ENCODE results near the gene LNX1. TPM values are rescaled to one million over a fixed set of nuclear protein-coding genes. Genes with fewer than 3 reads are reported as not detected.

The LNX1 gene
- total RNA-seq, 1 experiment from 2014 or later = 4.2 TPM

GRCh38 chr4:53545273-53545672 is 46.0 kb downstream of the LNX1 start:
- no peak for TF ChIP-seq CTCF (IDR thresholded peaks at IDR 0.05; ENCODE audit: unreplicated experiment)
- no peak overlapping the region for H3K4me3 Mint-ChIP-seq (ENCODE audit: low read depth, unreplicated experiment)
- no peaks in the 10 kb centered on the region for H3K27me3 Mint-ChIP-seq (ENCODE audit: unreplicated experiment)
- intact Hi-C loops (cut with micrococcal nuclease; ENCODE audit: unreplicated experiment) = no loop called here
- no peak overlapping the region for H3K27ac Mint-ChIP-seq (ENCODE audit: unreplicated experiment)
- BruUV-seq (replicated peaks) = no TSS peak
- CTCF ChIA-PET = no interaction called here
- H3K4me1 Mint-ChIP-seq (ENCODE audit: low read depth, unreplicated experiment) = peaks cover 7% of the 10 kb centered on the region
- H3K9me3 Mint-ChIP-seq (ENCODE audit: low read depth, unreplicated experiment) = no peaks in the 10 kb centered on the region
- H3K36me3 Mint-ChIP-seq (ENCODE audit: insufficient read depth, unreplicated experiment) = no peaks in the 10 kb centered on the region
- DNase-seq = no peak

GRCh38 chr4:53543561-53543960 is 47.7 kb downstream of the LNX1 start:
- CTCF ChIA-PET = no interaction called here
- no peaks in the 10 kb centered on the region for H3K27me3 Mint-ChIP-seq (ENCODE audit: unreplicated experiment)
- TF ChIP-seq CTCF (IDR thresholded peaks at IDR 0.05; ENCODE audit: unreplicated experiment) = no peak

GRCh38 chr4:53541577-53542206 is 49.6 kb downstream of the LNX1 start:
- H3K36me3 Mint-ChIP-seq (ENCODE audit: insufficient read depth, unreplicated experiment) = no peaks in the 10 kb centered on the region
- CTCF ChIA-PET = no interaction called here
- H3K27ac Mint-ChIP-seq (ENCODE audit: unreplicated experiment) = no peak overlapping the region
- no peaks in the 10 kb centered on the region for H3K27me3 Mint-ChIP-seq (ENCODE audit: unreplicated experiment)
- H3K9me3 Mint-ChIP-seq (ENCODE audit: low read depth, unreplicated experiment) = no peaks in the 10 kb centered on the region
- intact Hi-C loops (cut with micrococcal nuclease; ENCODE audit: unreplicated experiment) = no loop called here
- H3K4me1 Mint-ChIP-seq (ENCODE audit: low read depth, unreplicated experiment) = peaks cover 17% of the 10 kb centered on the region
- BruUV-seq (replicated peaks) = no TSS peak
- H3K4me3 Mint-ChIP-seq (ENCODE audit: low read depth, unreplicated experiment) = no peak overlapping the region
- DNase-seq = no peak
- TF ChIP-seq CTCF (IDR thresholded peaks at IDR 0.05; ENCODE audit: unreplicated experiment) = no peak

More at GRCh38 chr4:53543561-53543960, 47.7 kb downstream of the LNX1 start:
- Mint-ChIP-seq H3K9me3 (ENCODE audit: low read depth, unreplicated experiment) (no peaks in the 10 kb centered on the region), H3K4me3 (ENCODE audit: low read depth, unreplicated experiment) (no peak overlapping the region), H3K27ac (ENCODE audit: unreplicated experiment) (no peak overlapping the region), H3K4me1 (ENCODE audit: low read depth, unreplicated experiment) (peaks cover 7% of the 10 kb centered on the region), H3K36me3 (ENCODE audit: insufficient read depth, unreplicated experiment) (no peaks in the 10 kb centered on the region)
- intact Hi-C loops (cut with micrococcal nuclease; ENCODE audit: unreplicated experiment) = no loop called here
- BruUV-seq (replicated peaks) = no TSS peak
- DNase-seq = no peak

GRCh38 chr4:53538756-53539155 is 52.5 kb downstream of the LNX1 start:
- no peak overlapping the region for H3K27ac Mint-ChIP-seq (ENCODE audit: unreplicated experiment)
- H3K4me3 Mint-ChIP-seq (ENCODE audit: low read depth, unreplicated experiment) = no peak overlapping the region
- intact Hi-C loops (cut with micrococcal nuclease; ENCODE audit: unreplicated experiment) = no loop called here
- no TSS peak for BruUV-seq (replicated peaks)
- no peaks in the 10 kb centered on the region for H3K9me3 Mint-ChIP-seq (ENCODE audit: low read depth, unreplicated experiment)
- no peak for DNase-seq
- H3K4me1 Mint-ChIP-seq (ENCODE audit: low read depth, unreplicated experiment) = peaks cover 17% of the 10 kb centered on the region
- TF ChIP-seq CTCF (IDR thresholded peaks at IDR 0.05; ENCODE audit: unreplicated experiment) = no peak
- CTCF ChIA-PET = no interaction called here
- H3K36me3 Mint-ChIP-seq (ENCODE audit: insufficient read depth, unreplicated experiment) = no peaks in the 10 kb centered on the region
- no peaks in the 10 kb centered on the region for H3K27me3 Mint-ChIP-seq (ENCODE audit: unreplicated experiment)

Measured in Calu3 (cell line).